ENCODE results near the gene PRDM16. TPM values are rescaled to one million over a fixed set of nuclear protein-coding genes. Genes with fewer than 3 reads are reported as not detected.

The PRDM16 gene
- total and polyA plus RNA-seq, 2 of the 8 experiments (the other 6 are each of a cell fraction or from before 2014, with no cell fraction given), result 0.39 to 0.43 TPM

- TF ChIP-seq ATF2 (IDR thresholded peaks at IDR 0.05; ENCODE audit: low read length), result no peak
- TF ChIP-seq NRF1 (IDR thresholded peaks at IDR 0.05; ENCODE audit: low read depth, low read length), result no peak
- no peak for TF ChIP-seq TAF1 (IDR thresholded peaks at IDR 0.05; ENCODE audit: low read depth, low read length)
- TF ChIP-seq USF2 (IDR thresholded peaks at IDR 0.05; ENCODE audit: low read length), result no peak
- TF ChIP-seq CHD1 (IDR thresholded peaks at IDR 0.05; ENCODE audit: low read depth, low read length), result no peak
- no peak for TF ChIP-seq BACH1 (IDR thresholded peaks at IDR 0.05; ENCODE audit: low read length)
- no peak for TF ChIP-seq EP300 (IDR thresholded peaks at IDR 0.05; ENCODE audit: borderline replicate concordance in 1 of 2, low read depth in 2 of 2, low read length in 2 of 2)
- TF ChIP-seq GTF2F1 (IDR thresholded peaks at IDR 0.05; ENCODE audit: borderline replicate concordance, low read depth, low read length), result no peak
- no peak for TF ChIP-seq CEBPB (IDR thresholded peaks at IDR 0.05; ENCODE audit: low read depth, low read length)
- no peak for TF ChIP-seq MAFK (IDR thresholded peaks at IDR 0.05; ENCODE audit: low read depth, low read length)
These were observed 176.3 kb downstream of the PRDM16 start (continued) for GRCh38 chr1:3245344-3245743.

All from H1 (cell line).